SU-DHL-6 (cell line): ENCODE results near the gene TNFRSF25.

Source experiments
- H2AFZ ChIP-seq: fragments of 200-600 bp; sonication (generic); 2 replicates; pipeline ENCODE4 v1.6.1; 2014; ENCODE audit warnings: low read depth, mild to moderate bottlenecking, moderate library complexity, mixed read lengths, antibody characterized with exemption, low read length; ENCODE audit not compliant: severe bottlenecking
- H3F3A ChIP-seq: fragments of 200-600 bp; shearing (Covaris generic); 2 replicates; pipeline ENCODE4 v1.6.0; 2016; ENCODE audit warnings: antibody characterized with exemption, mild to moderate bottlenecking; ENCODE audit not compliant: insufficient read depth
- H3K27ac ChIP-seq: fragments of 200-600 bp; sonication (generic); 2 replicates; pipeline ENCODE4 v1.5.1; 2016; ENCODE audit warnings: low read depth, mild to moderate bottlenecking, low read length, moderate library complexity, mixed read lengths
- H3K27me3 ChIP-seq: fragments of 200-600 bp; sonication (generic), shearing (Covaris generic); 2 replicates; pipeline ENCODE4 v1.6.0; 2014; ENCODE audit warnings: mild to moderate bottlenecking, low read length
- H3K36me3 ChIP-seq: fragments of 200-600 bp; sonication (generic); 2 replicates; pipeline ENCODE4 v1.6.1; 2014; ENCODE audit warnings: mild to moderate bottlenecking, low read length, mixed read lengths
- H3K4me2 ChIP-seq: fragments of 300-600, 200-600 bp; shearing (Covaris generic), sonication (generic); 2 replicates; pipeline ENCODE4 v1.6.0; 2014; ENCODE audit warnings: low read length, low read depth, mild to moderate bottlenecking; ENCODE audit not compliant: poor library complexity, severe bottlenecking
- H3K4me3 ChIP-seq: fragments of 200-600 bp; sonication (generic); 2 replicates; pipeline ENCODE4 v1.5.1; 2014; ENCODE audit warnings: antibody characterized with exemption, low read length, mild to moderate bottlenecking, mixed read lengths; ENCODE audit not compliant: insufficient read depth, poor library complexity, severe bottlenecking
- H3K79me2 ChIP-seq: fragments of 200-600 bp; sonication (generic); 2 replicates; pipeline ENCODE4 v1.6.1; 2014; ENCODE audit warnings: mild to moderate bottlenecking, low read length, moderate library complexity; ENCODE audit not compliant: insufficient read depth
- H3K9ac ChIP-seq: fragments of 200-600 bp; sonication (generic); 2 replicates; pipeline ENCODE4 v1.7.0; 2014; ENCODE audit warnings: mild to moderate bottlenecking, low read length
- H3K9me2 ChIP-seq: fragments of 200-600 bp; sonication (generic); replicated peaks from 2 replicates; pipeline ENCODE4 v1.6.1; 2014; ENCODE audit warnings: low read length; ENCODE audit not compliant: insufficient read depth
- H3K9me3 ChIP-seq: fragments of 200-600 bp; sonication (generic); 2 replicates; pipeline ENCODE4 v1.6.1; 2014; ENCODE audit warnings: low read length, mixed read lengths; ENCODE audit not compliant: insufficient read depth
- H4K20me1 ChIP-seq: fragments of 200-600 bp; sonication (generic); 2 replicates; pipeline ENCODE4 v1.6.1; 2014; ENCODE audit warnings: low read depth, mild to moderate bottlenecking, antibody characterized with exemption, low read length, moderate library complexity, mixed read lengths
- CTCF ChIP-seq: fragments of 200-600 bp; sonication (generic); IDR thresholded peaks from one replicate; pipeline ENCODE4 v1.5.1; 2017; ENCODE audit warnings: antibody characterized with exemption, mild to moderate bottlenecking, low read length, moderate library complexity; ENCODE audit not compliant: insufficient read depth, poor library complexity, severe bottlenecking
- EZH2phosphoT487 ChIP-seq: fragments of 200-600 bp; sonication (generic), shearing (Covaris generic); conservative IDR thresholded peaks from 2 replicates; pipeline ENCODE4 v1.6.1; 2018; ENCODE audit warnings: mild to moderate bottlenecking, antibody characterized with exemption, low read length, moderate library complexity, mixed read lengths

The TNFRSF25 gene

DNA sequence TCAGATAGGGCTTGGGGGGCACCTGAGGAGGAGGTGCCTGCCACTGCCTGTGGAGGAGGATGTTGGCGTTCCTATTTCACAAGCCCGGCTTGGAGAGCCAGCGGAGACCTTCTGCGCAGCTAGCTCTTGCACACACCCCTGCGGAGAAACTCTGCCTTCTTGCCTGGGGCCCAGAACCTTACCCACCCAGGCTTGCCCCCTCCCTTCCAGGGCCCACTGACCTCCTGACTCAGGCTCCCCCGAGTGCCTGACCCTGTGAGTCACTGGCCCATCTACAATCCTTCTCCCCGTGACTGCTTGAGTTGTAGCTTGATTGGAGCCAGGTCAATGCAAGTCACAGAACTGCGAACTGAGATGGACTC is 49.7 kb downstream of the TNFRSF25 start:
- no peak overlapping the region for H2AFZ ChIP-seq
- no peaks in the 10 kb centered on the region for H3K36me3 ChIP-seq
- H3K27me3 ChIP-seq: no peaks in the 10 kb centered on the region
- no peaks in the 10 kb centered on the region for H4K20me1 ChIP-seq
- no peaks in the 10 kb centered on the region for H3K9me2 ChIP-seq
- no peaks in the 10 kb centered on the region for H3F3A ChIP-seq
- no peak overlapping the region for H3K4me2 ChIP-seq
- H3K27ac ChIP-seq: no peak overlapping the region
- no peak overlapping the region for H3K4me3 ChIP-seq
- TF ChIP-seq CTCF: no peak
- TF ChIP-seq EZH2phosphoT487: no peak
- no peaks in the 10 kb centered on the region for H3K9me3 ChIP-seq
- no peaks in the 10 kb centered on the region for H3K79me2 ChIP-seq
- no peak overlapping the region for H3K9ac ChIP-seq

- Histone ChIP-seq H3F3A (no peaks in the 10 kb centered on the region), H3K9ac (no peak overlapping the region), H4K20me1 (no peaks in the 10 kb centered on the region), H3K36me3 (no peaks in the 10 kb centered on the region), H3K27me3 (no peaks in the 10 kb centered on the region), H2AFZ (no peak overlapping the region), H3K4me2 (no peak overlapping the region), H3K9me2 (no peaks in the 10 kb centered on the region), H3K79me2 (no peaks in the 10 kb centered on the region), H3K4me3 (no peak overlapping the region), H3K9me3 (no peaks in the 10 kb centered on the region), H3K27ac (no peak overlapping the region)
- TF ChIP-seq CTCF: no peak
- no peak for TF ChIP-seq EZH2phosphoT487
These were observed 50.9 kb downstream of the TNFRSF25 start for GRCh38 chr1:6414881-6415626.

DNA sequence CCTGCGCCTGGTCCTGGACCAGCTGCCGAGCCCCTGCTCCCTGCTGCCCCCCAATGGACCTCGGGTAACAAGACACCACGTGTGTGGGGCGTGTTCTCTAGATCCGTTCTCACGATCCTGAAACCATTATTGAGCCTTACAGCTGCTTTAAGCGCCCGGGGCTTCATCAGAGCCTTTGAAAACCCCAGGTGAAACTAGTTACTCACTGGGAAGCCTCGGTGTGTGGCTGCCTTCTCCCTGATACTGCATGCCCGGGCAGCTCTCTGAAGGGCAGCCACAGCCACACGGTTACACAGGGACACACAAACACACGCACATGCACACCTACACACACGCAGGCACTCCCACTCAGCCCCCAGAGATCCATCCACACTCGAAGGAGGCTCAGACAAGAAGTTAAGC is 51.5 kb downstream of the TNFRSF25 start:
- H3K4me2 ChIP-seq: no peak overlapping the region
- no peaks in the 10 kb centered on the region for H3K36me3 ChIP-seq
- H3K9me3 ChIP-seq: no peaks in the 10 kb centered on the region
- no peak overlapping the region for H3K27ac ChIP-seq
- H3K9ac ChIP-seq: no peak overlapping the region
- H3K27me3 ChIP-seq: no peaks in the 10 kb centered on the region
- H3K79me2 ChIP-seq: no peaks in the 10 kb centered on the region
- H3K9me2 ChIP-seq: no peaks in the 10 kb centered on the region
- H3F3A ChIP-seq: no peaks in the 10 kb centered on the region
- H4K20me1 ChIP-seq: no peaks in the 10 kb centered on the region
- no peak overlapping the region for H2AFZ ChIP-seq
- TF ChIP-seq EZH2phosphoT487 (no peak), CTCF (peak; percentile 52)
- no peak overlapping the region for H3K4me3 ChIP-seq
